ENCODE results near the gene LLGL1.

Gene LLGL1

DNA sequence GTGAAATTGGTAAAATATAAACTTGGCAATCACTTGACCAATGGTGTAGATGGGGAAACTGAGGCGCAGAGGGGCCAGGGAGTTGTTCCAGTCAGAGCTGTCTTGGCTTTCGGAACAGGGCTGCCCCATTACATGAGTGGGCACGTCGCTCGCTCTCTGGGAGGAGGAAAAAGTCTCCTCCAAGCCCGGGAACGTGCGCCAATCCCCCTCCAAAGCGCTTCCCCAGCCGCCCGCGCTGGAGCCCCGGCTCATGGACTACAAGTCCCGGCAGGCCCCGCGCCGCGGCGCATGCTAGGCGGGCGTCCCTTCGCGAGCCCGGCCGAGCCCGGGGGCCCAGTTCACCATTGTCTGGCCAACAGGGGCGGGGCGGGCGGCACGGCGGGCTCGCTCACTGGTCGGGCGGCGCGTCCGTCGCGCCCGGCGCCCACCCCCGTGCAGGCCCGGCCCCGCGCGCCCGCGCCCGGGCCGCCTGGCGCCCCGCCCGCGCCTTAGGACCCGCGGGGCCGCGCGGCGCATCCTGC lies at the start of gene LLGL1:
TSS of gene LLGL1 (plus strand) at position 515 of the 521 bp plus-strand sequence. CDS start 48 bp downstream, outside the sequence.
- peak; percentile 87 for DNase-seq (ENCODE audit: low read depth)

DNA sequence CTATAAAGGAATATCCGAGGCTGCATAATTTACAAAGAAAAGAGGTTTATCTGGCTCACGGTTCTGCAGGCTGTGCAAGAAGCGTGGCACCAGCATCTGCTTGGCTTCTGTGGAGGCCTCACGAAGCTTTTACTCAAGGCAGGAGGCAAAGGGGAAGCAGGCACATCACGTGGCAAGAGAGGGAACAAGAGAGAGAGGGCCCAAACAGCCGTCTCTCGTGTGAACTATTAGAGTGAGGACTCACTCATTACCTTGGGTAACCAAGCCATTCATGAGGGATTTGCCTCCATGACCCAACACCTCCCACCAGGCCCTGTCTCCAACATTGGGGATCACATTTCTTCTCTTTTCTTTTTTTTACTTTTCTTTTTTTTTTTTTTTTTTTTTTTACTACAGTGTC lies 49.3 kb upstream of the LLGL1 start:
- DNase-seq (ENCODE audit: low read depth) = no peak

DNA sequence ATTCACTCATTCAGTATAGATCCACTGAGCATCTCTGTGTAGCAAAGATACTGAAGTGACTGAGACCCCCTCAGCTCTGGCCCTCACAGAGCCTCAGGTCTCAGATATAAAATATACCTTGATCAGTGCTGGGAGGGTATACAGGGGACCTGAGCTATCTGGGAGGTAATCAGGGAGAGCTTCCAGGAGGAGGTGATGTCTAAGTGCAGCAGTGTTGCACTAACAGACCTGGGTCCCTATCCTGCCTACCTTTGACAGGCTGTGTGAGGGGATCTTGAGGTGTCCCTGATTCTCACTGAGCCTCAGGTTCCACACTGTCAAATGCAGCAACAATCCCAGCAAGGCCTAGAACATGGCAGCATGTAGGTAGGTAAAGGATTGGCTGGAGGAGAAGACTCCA lies 48.3 kb upstream of the LLGL1 start:
- no peak for DNase-seq (ENCODE audit: low read depth)

DNA sequence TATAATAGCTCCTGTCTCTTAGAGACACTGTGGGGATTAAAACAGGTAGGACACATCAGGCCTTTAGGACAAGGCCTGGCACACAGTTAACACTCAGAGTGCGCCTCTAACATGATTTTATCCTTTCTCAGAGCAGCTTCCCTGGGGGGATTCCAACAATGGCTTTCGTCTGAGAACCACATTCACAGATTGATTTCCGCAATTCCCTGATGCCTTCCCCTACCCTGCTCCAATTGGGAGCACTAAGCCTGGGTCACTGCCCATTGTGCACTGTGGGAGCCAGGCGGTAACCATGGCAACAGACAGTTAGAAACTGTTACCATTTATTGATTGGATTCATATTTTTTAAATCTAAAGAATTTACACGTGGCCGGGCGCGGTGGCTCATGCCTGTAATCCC lies 47.7 kb upstream of the LLGL1 start:
- DNase-seq (ENCODE audit: low read depth) = no peak

DNA sequence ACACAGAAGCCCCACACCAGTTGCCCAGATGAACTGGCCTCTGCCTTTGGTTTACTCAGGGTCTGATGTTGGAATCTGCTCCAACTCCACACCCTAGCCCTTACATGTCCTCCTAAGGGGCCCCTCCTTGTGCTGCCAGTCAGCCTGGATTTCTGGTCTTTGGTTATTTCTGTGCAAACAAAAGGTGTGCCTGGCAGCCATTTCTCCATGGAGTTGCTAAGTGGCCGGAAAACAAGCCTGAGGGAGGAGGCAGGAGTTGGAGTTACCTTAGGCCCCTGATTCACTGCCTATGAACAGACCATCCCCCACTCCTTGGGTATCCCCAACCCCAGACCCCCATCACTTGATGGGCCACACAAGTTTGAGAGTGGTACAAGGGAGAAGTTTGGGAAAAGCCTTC lies 46.2 kb upstream of the LLGL1 start:
- no peak for DNase-seq (ENCODE audit: low read depth)

DNA sequence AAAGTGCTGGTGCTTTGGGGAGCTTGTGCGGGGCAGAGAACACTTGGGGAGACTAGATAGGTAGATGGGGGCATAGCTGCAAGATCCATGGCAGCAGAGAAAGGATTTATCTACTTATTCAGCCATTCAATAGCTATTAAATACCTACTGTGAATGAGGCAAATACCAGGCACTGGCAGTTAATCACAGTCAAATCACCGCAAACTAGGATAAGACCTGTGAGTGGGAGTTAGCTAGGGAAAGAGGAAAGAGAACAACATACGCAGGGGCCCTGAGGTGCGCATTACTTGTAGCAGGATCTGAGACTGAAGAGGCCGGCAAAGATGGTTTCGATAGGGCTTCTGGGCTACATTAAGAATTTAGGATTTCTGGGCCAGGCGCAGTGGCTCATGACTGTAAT lies 45.6 kb upstream of the LLGL1 start:
- DNase-seq (ENCODE audit: low read depth) = peak; percentile 92

DNA sequence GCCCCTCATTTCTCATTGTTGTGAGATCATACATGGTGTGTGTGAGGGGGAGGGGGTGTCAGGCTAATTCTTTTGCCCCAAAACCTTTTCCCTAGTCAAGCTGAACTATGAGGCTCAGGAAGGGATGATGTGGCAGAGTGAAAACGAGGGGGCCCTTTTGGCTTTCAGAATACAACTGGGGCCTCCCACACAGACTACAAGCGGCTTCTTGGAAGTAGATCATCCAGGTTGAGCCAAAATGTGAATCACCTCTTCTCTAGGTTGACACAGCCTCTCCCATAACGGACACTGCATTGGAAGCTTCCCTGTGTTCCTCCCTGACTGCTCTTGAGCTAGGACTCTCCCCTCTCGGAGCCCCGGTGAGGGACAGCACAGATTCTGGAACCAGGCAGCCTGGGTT lies 44.1 kb upstream of the LLGL1 start:
- peak; percentile 59 for DNase-seq (ENCODE audit: low read depth)

DNA sequence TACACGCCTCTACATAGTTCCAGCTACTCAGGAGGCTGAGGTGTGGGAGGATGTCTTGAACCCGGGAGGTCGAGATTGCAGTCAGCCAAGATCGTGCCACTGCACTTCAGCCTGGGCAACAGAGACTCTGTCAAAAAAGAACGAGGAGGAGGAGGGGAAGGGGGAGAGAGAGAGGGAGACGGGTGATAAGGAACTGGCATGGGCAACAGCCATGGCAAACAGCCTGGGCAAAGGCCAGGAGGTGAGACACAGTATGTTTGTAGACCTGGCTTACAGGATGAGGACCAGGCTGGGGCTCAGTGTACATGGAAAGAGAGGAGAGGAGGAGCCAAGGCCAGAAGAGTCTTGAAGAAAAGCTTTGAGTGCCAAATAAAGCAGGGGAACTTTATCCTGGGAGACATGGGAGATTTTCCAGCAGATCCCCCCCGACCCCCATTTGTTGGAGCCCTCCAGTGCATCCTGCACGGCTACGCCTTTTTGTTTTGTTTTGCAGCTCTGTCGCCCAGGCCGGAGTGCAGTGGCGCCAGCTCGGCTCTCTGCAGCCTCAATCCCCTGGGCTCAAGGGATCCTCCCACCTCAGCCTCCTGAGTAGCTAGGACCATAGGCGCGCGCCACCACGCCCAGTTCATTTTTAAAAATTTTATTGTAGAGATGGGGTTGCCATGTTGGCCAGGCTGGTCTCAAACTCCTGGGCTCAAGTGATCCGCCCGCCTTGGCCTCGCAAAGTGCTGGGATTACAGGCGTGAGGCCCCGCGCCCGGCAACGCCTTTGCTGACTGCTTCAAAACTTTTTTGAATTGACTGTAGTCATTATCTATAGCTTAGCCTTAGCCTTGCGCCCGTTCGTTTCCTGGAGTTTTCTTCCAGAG lies 43.1 kb upstream of the LLGL1 start:
- DNase-seq (ENCODE audit: low read depth) = no peak

DNA sequence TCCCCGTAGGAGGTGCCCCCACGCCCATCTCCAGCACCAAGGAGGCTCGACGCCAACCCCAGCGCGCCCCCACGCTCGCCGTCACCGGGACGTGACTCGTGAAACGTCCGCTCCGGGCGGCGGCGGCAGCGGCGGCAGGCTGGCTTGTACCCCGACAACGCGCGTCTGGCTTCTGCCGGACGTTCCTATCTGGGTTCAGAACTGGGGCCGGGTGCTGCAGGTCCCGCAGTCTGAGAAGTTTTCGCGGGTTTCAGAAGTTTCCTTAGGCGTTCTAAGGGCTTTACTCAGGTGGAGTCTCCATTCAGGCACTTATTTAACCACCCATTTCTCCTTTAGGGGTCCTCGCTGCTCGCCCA lies 42.5 kb upstream of the LLGL1 start:
- no peak for DNase-seq (ENCODE audit: low read depth)

DNA sequence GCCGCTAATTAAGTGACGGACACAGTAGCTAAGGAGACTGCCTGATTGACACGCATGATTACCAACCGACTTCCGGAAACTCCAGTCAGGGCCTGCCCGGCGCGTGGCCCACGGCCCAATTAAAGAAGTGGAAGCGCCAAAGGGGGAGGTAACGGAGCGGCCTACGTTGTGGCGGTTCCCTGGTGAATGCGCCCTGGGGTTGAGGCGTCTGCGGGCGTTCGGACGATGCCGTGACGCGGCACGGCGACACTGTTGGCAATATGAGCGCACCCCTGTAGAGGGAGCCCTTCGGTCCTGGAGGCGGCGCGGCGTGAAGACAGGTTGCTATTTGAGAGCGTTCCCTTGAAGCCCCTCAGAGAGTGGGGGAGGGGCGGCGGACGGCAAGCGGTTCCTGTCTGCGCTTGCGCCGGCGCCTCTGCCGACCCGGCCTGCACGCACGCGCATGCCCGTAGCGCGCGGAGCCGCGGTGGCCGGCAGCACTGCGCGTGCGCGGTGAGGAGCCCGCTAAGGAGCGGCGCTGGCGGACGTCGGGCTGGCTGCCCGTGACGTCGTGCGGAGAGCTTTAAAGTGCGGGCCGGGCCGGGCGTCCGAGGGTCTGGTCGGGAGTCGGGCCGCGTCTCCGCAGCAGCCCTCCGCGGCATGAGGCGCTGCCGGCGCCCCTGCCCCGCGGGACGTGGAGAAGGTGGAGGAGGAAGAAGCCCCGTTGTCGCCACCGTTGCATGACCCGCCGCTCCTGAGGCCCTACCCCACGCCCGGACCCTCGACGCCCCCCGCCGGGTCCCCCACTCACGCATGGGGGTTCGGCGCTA lies 41.9 kb upstream of the LLGL1 start, which contains the start of gene ALKBH5:
TSS of gene ALKBH5 (plus strand) at position 495 of the 809 bp plus-strand sequence. CDS start 416 bp downstream, outside the sequence.
- DNase-seq (ENCODE audit: low read depth) = peak; percentile 100

DNA sequence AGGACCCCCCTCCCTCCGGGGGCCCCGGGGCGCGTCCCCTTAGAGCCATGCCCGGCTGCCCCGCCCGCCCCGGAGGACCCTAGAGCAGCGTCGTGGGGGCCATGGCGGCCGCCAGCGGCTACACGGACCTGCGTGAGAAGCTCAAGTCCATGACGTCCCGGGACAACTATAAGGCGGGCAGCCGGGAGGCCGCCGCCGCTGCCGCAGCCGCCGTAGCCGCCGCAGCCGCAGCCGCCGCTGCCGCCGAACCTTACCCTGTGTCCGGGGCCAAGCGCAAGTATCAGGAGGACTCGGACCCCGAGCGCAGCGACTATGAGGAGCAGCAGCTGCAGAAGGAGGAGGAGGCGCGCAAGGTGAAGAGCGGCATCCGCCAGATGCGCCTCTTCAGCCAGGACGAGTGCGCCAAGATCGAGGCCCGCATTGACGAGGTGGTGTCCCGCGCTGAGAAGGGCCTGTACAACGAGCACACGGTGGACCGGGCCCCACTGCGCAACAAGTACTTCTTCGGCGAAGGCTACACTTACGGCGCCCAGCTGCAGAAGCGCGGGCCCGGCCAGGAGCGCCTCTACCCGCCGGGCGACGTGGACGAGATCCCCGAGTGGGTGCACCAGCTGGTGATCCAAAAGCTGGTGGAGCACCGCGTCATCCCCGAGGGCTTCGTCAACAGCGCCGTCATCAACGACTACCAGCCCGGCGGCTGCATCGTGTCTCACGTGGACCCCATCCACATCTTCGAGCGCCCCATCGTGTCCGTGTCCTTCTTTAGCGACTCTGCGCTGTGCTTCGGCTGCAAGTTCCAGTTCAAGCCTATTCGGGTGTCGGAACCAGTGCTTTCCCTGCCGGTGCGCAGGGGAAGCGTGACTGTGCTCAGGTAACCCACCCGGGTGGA lies 41.0 kb upstream of the LLGL1 start:
- DNase-seq (ENCODE audit: low read depth) = peak; percentile 29

DNA sequence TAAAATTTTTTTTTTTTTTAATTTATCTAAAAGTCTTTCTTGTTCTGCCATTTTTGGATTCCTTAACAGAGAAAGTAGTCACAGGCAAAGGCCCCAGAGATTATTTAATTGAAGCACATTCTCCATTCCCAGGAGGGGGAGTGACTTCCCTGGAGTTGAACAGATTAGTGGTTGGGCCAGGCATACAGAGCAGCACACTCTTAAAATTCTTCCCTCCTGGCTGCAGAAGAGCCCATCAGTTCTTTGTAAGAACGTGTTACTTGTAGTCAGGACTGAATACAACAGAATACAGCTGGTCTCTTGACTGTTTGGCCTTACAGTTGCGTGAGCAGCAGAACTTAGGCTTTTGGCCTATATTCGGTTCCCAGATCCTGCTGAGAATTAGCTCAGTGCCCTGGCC lies 40.0 kb upstream of the LLGL1 start:
- peak; percentile 56 for DNase-seq (ENCODE audit: low read depth)

DNA sequence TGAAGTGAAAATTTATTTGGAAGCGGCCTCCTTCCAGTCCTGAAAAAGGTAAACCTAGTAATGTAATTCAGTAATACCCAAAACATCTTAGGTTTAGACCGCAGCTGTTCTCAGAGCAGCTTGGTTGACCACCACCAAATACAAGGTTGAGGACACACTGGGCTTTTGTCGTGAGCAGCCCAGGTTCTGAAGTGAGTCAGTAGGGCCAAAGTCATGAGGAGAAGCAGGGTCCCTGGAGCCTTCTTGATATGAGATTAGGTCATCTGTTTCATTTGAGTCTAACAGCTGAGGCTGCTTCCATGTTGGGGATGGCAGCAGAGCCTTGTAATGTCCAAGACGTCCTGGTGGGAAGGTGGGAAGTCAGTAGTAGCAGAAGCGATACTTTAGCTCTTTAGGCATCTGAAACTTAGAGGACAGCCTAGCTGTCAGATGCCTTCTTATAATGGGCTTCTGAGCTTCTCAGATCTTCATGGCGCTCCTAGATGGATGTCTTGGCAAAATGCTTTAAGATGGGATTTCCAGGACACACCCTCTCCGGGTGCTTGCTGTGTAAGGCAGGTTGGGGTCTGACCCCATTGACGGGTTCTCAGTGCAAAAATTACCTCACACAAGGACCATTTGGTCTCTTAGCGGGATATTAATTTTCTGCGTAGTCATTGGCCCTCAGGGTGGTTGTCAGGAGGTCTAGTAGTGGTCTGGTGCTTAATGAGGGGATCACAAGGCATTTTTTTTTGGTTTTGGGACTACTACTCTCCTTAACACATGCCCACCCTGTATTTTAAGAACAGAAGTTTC lies 39.4 kb upstream of the LLGL1 start:
- no peak for DNase-seq (ENCODE audit: low read depth)

DNA sequence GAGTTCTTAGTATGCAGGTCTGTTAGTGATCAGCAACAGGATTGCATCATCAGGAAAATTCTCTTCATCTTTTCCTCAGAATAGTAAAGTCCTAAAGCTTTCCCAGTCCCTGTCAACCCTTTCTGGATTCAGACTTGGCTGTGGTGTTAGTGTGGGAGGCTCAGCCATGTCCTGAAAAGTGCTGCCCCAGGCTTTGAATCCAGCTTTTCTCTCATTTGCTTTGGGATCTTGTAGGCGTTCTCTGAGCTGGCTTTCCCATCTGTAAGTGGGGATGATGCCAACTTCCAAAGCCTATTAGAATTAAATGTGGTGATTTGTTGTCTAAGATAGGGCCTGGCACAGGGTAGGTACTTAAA lies 38.8 kb upstream of the LLGL1 start:
- peak; percentile 48 for DNase-seq (ENCODE audit: low read depth)

DNA sequence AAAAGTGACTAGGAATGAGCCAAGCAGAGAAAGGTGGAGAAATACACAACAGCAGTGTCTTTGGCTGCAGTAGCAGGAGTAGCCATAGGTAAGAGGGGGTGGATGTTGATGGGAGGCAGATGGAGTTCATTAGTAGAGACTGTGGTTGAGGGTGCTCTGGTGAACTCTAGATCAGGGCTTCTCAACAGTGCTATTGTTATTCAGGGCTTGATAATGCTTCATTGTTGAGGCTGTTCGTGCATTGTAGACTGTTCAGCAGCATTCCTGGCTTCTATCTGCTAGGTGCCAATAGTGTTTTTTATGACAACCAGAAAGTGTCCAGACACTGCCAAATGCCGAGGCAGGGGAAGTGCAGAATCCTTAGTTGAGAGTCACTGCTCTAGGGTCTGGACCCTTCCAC lies 38.2 kb upstream of the LLGL1 start:
- DNase-seq (ENCODE audit: low read depth) = no peak

DNA sequence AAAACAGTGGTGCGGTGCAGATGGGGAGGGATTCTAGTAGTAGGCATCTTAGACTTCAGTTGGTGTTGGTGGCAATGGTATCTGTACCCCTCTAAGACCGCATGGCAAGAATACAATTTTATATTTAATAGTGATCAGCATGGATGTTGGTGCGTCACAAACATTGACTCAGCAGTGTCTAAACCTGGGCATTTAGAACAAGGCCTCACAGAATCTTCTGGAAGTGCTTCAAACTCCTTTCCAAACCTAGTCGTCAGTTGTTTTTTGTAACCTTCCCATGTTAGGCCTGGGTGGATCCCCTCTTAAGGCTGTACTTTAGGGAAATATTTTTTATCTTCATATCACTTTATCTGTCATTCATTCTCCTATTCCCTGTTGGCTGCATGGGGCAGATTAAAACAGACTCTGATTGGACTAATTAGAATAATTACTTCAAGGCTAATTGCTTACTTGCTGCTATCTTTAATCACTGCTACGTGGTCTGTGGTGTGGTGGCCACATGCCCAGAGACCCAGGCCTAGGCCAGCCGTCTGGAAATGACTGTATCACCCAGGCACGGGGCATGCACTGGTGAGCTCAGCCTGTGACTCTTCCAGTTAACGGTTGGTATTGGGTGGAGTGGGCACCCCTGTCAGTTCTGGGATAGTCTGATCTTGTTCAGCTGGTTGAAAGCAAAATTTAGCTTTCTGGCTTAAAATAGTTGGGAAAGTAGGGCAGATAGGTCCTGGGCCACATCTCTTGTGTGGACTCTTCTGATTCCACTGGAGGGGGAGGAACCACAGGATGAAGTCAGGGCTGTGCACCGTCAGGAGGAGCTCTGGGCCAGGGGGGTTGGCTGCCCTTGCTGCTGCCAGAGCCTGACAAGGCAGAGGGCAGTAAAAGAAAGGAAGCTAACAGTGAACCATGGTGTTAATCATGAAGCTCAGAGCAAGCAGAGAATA lies 37.3 kb upstream of the LLGL1 start:
- DNase-seq (ENCODE audit: low read depth) = peak; percentile 75

DNA sequence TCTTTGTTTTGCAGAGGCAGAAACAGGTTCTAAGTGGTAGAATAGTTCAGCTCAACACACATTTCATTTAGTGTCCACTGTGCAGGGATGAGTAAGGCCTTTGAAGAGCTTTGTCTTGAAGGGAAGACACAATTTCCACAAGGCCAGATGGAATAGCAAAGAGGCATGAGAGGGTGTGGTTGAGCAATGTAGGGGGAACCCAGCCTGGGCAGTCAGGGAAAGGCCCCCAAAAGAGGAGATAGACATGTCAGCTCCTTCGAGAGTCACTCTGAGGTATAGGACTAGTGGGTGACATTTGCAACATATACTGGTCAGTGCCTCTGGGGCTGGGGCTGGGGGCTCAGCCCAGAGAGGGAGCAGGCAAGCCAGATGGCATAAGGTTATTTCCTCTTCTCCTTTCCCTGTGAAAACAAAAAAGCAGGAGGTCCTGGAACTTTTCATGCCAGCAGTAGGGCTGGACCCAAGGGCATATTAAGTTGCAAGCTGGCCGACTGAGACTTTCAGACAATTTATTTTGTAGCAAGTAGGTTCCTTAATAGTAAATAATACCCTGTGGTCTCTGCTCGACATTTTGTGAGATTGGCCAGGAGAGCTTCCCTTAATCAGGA lies 34.7 kb upstream of the LLGL1 start:
- peak; percentile 34 for DNase-seq (ENCODE audit: low read depth)

DNA sequence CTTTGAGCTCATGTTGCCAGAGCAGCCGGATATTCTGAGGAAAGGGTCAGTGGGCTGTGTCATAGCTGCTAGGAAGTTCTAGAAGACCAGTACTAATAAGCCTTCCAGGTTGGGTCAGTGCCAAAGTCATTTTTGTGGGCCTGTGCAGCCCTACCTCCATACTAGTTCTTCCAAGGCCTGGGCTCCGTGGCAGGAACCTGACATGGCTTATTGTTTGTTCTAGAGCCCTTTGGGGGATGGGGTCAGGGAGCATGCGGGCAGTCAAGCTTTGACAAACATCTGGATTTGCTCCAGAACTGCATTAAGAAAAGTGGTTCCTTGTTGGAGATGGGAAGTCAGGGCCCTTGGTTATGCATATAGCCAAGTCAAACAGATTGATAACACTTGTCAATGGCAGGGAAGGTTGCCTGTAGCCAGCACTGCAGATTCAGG lies 34.2 kb upstream of the LLGL1 start:
- DNase-seq (ENCODE audit: low read depth) = peak; percentile 46

DNA sequence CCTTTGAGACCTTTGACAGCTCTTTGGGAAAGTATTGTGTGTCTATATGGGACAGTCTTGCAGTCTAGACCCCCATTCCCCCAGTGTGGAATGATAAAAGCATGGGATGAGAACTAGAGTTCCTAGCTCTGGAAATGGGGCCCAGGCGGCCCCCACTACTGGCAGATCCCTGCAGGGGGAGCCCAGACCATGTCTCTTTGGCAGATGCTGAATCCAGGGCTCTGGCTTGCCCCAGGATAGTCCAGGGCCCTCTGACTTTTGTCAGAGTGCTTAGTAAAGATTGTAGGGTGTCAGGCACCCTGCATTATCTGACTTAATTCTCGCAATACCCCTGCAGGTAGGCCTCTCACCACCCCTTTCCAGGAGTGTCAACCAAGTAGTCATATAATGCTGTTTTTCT lies 33.5 kb upstream of the LLGL1 start:
- no peak for DNase-seq (ENCODE audit: low read depth)

DNA sequence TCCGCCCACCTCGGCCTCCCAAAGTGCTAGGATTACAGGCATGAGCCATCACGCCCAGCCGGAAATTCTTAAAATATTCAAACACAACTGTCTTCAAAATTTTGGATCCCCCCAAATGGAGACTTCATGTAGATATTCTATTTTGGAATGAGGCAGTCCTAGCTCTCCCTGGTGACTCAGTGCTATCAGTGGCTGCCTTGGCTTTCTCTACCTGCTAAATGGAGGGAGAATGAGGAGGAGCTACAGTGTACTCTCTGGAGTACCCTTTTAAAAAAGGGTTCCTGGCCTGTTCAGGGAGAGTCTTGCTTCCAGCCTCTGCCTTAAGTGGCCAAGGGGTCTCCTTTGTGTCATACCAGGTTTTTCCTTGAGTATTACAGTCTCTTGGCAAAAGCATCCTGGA lies 31.0 kb upstream of the LLGL1 start:
- no peak for DNase-seq (ENCODE audit: low read depth)

Data from amniotic epithelial cell (primary cell).